Gastrocnemius medialis (tissue), 4 donors: ENCODE data around the gene TPT1. TPM values are rescaled to one million over a fixed set of nuclear protein-coding genes. Genes with fewer than 3 reads are reported as not detected.

Source experiments
- ATAC-seq, 2 donors: fragments of 150-250 bp; one replicate each; pipeline ENCODE4 v1.9.1; 2016
- DNase-seq, 2 donors: peaks; one replicate each; pipeline ENCODE4 v3.0.0-alpha.2; 2019
- H3K27ac ChIP-seq, 4 donors: fragments of 200-600 bp; sonication (generic); 1 replicate in 1 of 4; 2 replicates in 3 of 4; pipeline ENCODE4 v1.5.1; 2016 to 2018; ENCODE audit warnings: mild to moderate bottlenecking in 2 of 4, moderate library complexity in 1 of 4
- H3K27me3 ChIP-seq, 3 donors: fragments of 200-600 bp; sonication (generic) in 2 of 3; 1 replicate in 1 of 3; 2 replicates in 2 of 3; pipeline versions ENCODE4 v1.5.1 to v1.6.0; 2016 to 2019; ENCODE audit warnings: mild to moderate bottlenecking in 1 of 3, moderate library complexity in 1 of 3
- H3K36me3 ChIP-seq, 2 donors: fragments of 200-600 bp; sonication (generic) in 1 of 2; one replicate each; pipeline ENCODE4 v1.5.1; 2017 to 2018
- H3K4me1 ChIP-seq, 2 donors: fragments of 200-600 bp; sonication (generic) in 1 of 2; one replicate each; pipeline ENCODE4 v1.5.1; 2016 to 2017; ENCODE audit warnings: mild to moderate bottlenecking in 2 of 2
- H3K4me3 ChIP-seq, 4 donors: fragments of 200-600 bp; sonication (generic) in 3 of 4; 1 replicate in 1 of 4; 2 replicates in 3 of 4; pipeline ENCODE4 v1.5.1; 2016 to 2019; ENCODE audit warnings: mild to moderate bottlenecking in 2 of 4
- H3K9me3 ChIP-seq, 3 donors: fragments of 200-600 bp; sonication (generic) in 2 of 3; 1 replicate in 1 of 3; 2 replicates in 2 of 3; pipeline ENCODE4 v1.5.1; 2016 to 2019
- CTCF ChIP-seq, 5 experiments: fragments of 450-650 bp in 3 of 5; fragments of 200-600 bp in 2 of 5; sonication (generic) in 2 of 5; IDR thresholded peaks in 4 of 5; conservative IDR thresholded peaks in 1 of 5; 1 replicate in 4 of 5; 2 replicates in 1 of 5; pipeline ENCODE4 v1.5.1; 2016 to 2019; ENCODE audit warnings: antibody characterized with exemption in 5 of 5, mild to moderate bottlenecking in 3 of 5, moderate library complexity in 3 of 5
- POLR2A ChIP-seq, 2 donors: fragments of 450-650 bp; IDR thresholded peaks; one replicate each; pipeline ENCODE4 v1.6.1; 2017; ENCODE audit warnings: antibody characterized with exemption in 2 of 2, mild to moderate bottlenecking in 2 of 2, moderate library complexity in 2 of 2
- in situ Hi-C, 4 donors: fragments of 200-750 bp; cut with MboI; loops; one replicate each; pipeline versions ENCODE4 v1.15.0 to v1.8.0; 2017; ENCODE audit warnings: low sequenced_read_pairs in 4 of 4
- intact Hi-C: fragments of 100-400 bp; cut with DNase I; formaldehyde crosslinking; loops from one replicate; pipeline ENCODE4 v1.15.1; 2023; ENCODE audit warnings: low total_unique reads
- total RNA-seq, 4 donors: library from RNA; depleted of rRNA; stranded (reverse); fragments of >200 nt; gene quantifications; one replicate each; pipeline versions ENCODE4 v1.1.0 to v1.2.3, GENCODE V29; 2016

TPT1 gene
- total RNA-seq, 4 donors from 2014 or later, result 4,595 to 7,577 (median 5,951) TPM

GRCh38 chr13:45289936-45290563 lies 50.9 kb downstream of the TPT1 start:
- no peaks in the 10 kb centered on the region for H3K36me3 ChIP-seq
- DNase-seq, result no peak
- H3K27me3 ChIP-seq, result no peaks in the 10 kb centered on the region
- intact Hi-C loops (loop anchor here (10.0 kb wide), 2 partner anchors 165 to 1385 kb away; partner anchors contain the start of gene GTF2F2), in situ Hi-C loops (loop anchor here in 1 of 4 donors (10.0 kb wide), 1 partner anchor 245 kb away; no protein-coding TSS in a partner anchor)
- no peak overlapping the region for H3K4me3 ChIP-seq
- H3K27ac ChIP-seq, result no peak overlapping the region
- peaks cover under 1 to 3% of the 10 kb centered on the region in 2 donors for H3K4me1 ChIP-seq
- no peak for ATAC-seq
- TF ChIP-seq CTCF (IDR thresholded peaks at IDR 0.05 in 4 of 5, conservative IDR thresholded peaks at IDR 0.05 in 1 of 5) (no peak), POLR2A (IDR thresholded peaks at IDR 0.05) (no peak)
- no peaks in the 10 kb centered on the region for H3K9me3 ChIP-seq

Other genes with a start within 250 kb of the TPT1 start
- gene GTF2F2, start 220.7 kb downstream of the TPT1 start, total RNA-seq, result 10 to 100 TPM; 11.5 to 16.9 (median 13.3) TPM
- not detected for gene KCTD4, start 140.1 kb downstream of the TPT1 start, total RNA-seq
- 10 to 100 TPM in 3 of 4 donors, 1 to 10 TPM in 1; 4.2 to 27.1 (median 14.6) TPM for gene SLC25A30, start 77.2 kb upstream of the TPT1 start, total RNA-seq
- gene COG3, start 123.8 kb upstream of the TPT1 start, total RNA-seq, result 10 to 100 TPM; 10.4 to 20.3 (median 17.8) TPM